OCI-LY1 (cell line): ENCODE data around the gene SFMBT2.

Experiments used
- EZH2 ChIP-seq: fragments of 200-600 bp; sonication (generic), shearing (Covaris generic); IDR thresholded peaks from 2 replicates; pipeline ENCODE4 v1.8.0; 2017; ENCODE audit warnings: borderline replicate concordance, mixed run types, mild to moderate bottlenecking, antibody characterized with exemption, low read length, moderate library complexity, mixed read lengths
- TF ChIP-seq, protein P1 (sequence below): fragments of 200-600 bp; sonication (generic), shearing (Covaris generic); IDR thresholded peaks from 2 replicates; pipeline ENCODE4 v1.5.1; 2017; ENCODE audit warnings: mild to moderate bottlenecking, antibody characterized with exemption, low read length, moderate library complexity, mixed read lengths

DNA sequence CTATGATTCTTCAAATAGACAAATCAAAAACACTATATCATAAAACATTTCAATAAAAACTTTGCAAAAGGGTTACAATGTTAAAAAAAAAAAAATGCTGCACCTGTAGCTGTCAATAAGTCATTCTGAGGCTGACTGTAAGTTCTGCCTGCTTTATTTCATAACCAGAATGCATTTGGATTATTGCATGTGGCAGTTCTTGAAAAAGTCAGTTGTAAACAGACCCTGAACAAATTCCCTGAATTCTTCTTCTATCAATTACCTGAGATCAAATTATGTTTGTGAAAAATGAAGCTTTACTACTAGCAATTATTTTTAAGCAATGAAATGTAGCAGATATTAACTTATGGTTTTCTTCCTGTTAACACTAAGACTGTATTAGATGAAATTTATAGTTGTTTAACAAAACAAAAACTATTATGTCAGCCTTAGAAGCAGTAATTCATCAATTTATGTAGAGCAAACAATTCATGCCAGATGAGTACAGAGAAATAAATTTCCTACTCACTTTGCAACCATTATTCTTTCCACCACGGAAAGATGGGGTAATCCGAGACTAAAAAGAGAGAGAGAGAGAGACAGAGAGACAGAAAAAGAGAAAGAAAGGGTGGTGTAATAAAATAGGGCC is 107.8 kb downstream of the SFMBT2 start:
- TF ChIP-seq, protein P1, sequence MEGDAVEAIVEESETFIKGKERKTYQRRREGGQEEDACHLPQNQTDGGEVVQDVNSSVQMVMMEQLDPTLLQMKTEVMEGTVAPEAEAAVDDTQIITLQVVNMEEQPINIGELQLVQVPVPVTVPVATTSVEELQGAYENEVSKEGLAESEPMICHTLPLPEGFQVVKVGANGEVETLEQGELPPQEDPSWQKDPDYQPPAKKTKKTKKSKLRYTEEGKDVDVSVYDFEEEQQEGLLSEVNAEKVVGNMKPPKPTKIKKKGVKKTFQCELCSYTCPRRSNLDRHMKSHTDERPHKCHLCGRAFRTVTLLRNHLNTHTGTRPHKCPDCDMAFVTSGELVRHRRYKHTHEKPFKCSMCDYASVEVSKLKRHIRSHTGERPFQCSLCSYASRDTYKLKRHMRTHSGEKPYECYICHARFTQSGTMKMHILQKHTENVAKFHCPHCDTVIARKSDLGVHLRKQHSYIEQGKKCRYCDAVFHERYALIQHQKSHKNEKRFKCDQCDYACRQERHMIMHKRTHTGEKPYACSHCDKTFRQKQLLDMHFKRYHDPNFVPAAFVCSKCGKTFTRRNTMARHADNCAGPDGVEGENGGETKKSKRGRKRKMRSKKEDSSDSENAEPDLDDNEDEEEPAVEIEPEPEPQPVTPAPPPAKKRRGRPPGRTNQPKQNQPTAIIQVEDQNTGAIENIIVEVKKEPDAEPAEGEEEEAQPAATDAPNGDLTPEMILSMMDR = no peak
- TF ChIP-seq EZH2 = no peak
